ENCODE measurements around the gene KLKB1.
"Not testable (repeated sequence)": the region's sequence is repeated elsewhere in the genome, so short reads cannot be mapped to it uniquely, and the experiment has no call there.

The KLKB1 gene

GRCh38 chr4:186272699-186273391 is 45.5 kb downstream of the KLKB1 start:
- Histone ChIP-seq H3K4ac (ENCODE audit: low read depth, low read length) (no peak overlapping the region), H3K79me2 (ENCODE audit: control insufficient read depth, insufficient read depth, low read length, poor library complexity) (no peaks in the 10 kb centered on the region), H3K4me1 (ENCODE audit: control insufficient read depth in 1 of 2, insufficient read depth in 2 of 2, low read length in 2 of 2) (no peaks in the 10 kb centered on the region), H3K79me1 (ENCODE audit: low read length) (no peaks in the 10 kb centered on the region), H3K4me3 (ENCODE audit: low read depth, low read length) (no peak overlapping the region), H2BK5ac (ENCODE audit: low read depth, low read length, poor library complexity) (no peak overlapping the region), H3K9me3 (ENCODE audit: insufficient read depth, low read depth, low read length) (no peaks in the 10 kb centered on the region), H3K4me2 (ENCODE audit: low read length) (no peak overlapping the region), H4K8ac (ENCODE audit: low read depth, low read length) (no peak overlapping the region), H2AK5ac (ENCODE audit: low read length) (no peak overlapping the region), H3K27ac (ENCODE audit: low read depth, low read length) (no peak overlapping the region), H2BK120ac (ENCODE audit: insufficient read depth, low read length, poor library complexity) (no peak overlapping the region), H4K12ac (ENCODE audit: low read depth, low read length) (no peak overlapping the region), H3K14ac (ENCODE audit: low read length) (no peak overlapping the region), H2BK12ac (ENCODE audit: low read length) (no peak overlapping the region), H4K91ac (ENCODE audit: low read depth, low read length) (no peak overlapping the region), H3K27me3 (ENCODE audit: insufficient read depth, low read length) (no peaks in the 10 kb centered on the region), H3K18ac (ENCODE audit: low read length) (no peak overlapping the region), H3K23ac (ENCODE audit: low read length) (no peak overlapping the region), H2AFZ (ENCODE audit: insufficient read depth, low read length, poor library complexity) (no peak overlapping the region), H3K36me3 (ENCODE audit: control insufficient read depth in 1 of 2, insufficient read depth in 2 of 2, low read length in 2 of 2) (no peaks in the 10 kb centered on the region), H3K9ac (ENCODE audit: low read length) (no peak overlapping the region)
- WGBS (ENCODE audit: extremely low coverage, insufficient coverage, insufficient read length), result no CpG with 5 or more reads among the region's 4 CpGs
- no peak for DNase-seq

- H2BK12ac ChIP-seq (ENCODE audit: low read length); H4K12ac ChIP-seq (ENCODE audit: low read depth, low read length); H3K4me1 ChIP-seq (ENCODE audit: control insufficient read depth in 1 of 2, insufficient read depth in 2 of 2, low read length in 2 of 2); H4K91ac ChIP-seq (ENCODE audit: low read depth, low read length); H3K79me2 ChIP-seq (ENCODE audit: control insufficient read depth, insufficient read depth, low read length, poor library complexity); H3K18ac ChIP-seq (ENCODE audit: low read length); H2AFZ ChIP-seq (ENCODE audit: insufficient read depth, low read length, poor library complexity); H3K4me2 ChIP-seq (ENCODE audit: low read length); H2AK5ac ChIP-seq (ENCODE audit: low read length); H3K23ac ChIP-seq (ENCODE audit: low read length); H3K4ac ChIP-seq (ENCODE audit: low read depth, low read length); H3K9me3 ChIP-seq (ENCODE audit: insufficient read depth, low read depth, low read length); H3K27ac ChIP-seq (ENCODE audit: low read depth, low read length); H3K4me3 ChIP-seq (ENCODE audit: low read depth, low read length); H2BK120ac ChIP-seq (ENCODE audit: insufficient read depth, low read length, poor library complexity); H3K14ac ChIP-seq (ENCODE audit: low read length); H3K9ac ChIP-seq (ENCODE audit: low read length); H2BK5ac ChIP-seq (ENCODE audit: low read depth, low read length, poor library complexity); DNase-seq; H3K27me3 ChIP-seq (ENCODE audit: insufficient read depth, low read length); H3K36me3 ChIP-seq (ENCODE audit: control insufficient read depth in 1 of 2, insufficient read depth in 2 of 2, low read length in 2 of 2); H4K8ac ChIP-seq (ENCODE audit: low read depth, low read length); H3K79me1 ChIP-seq (ENCODE audit: low read length): not testable (repeated sequence)
- WGBS (ENCODE audit: extremely low coverage, insufficient coverage, insufficient read length), result no CpG with 5 or more reads among the region's 5 CpGs
Observed at GRCh38 chr4:186273392-186273789, 46.1 kb downstream of the KLKB1 start.

- Histone ChIP-seq H4K12ac (ENCODE audit: low read depth, low read length) (no peak overlapping the region), H2BK12ac (ENCODE audit: low read length) (no peak overlapping the region), H3K18ac (ENCODE audit: low read length) (no peak overlapping the region), H4K91ac (ENCODE audit: low read depth, low read length) (no peak overlapping the region), H3K27me3 (ENCODE audit: insufficient read depth, low read length) (no peaks in the 10 kb centered on the region), H3K27ac (ENCODE audit: low read depth, low read length) (no peak overlapping the region), H3K14ac (ENCODE audit: low read length) (no peak overlapping the region), H3K9me3 (ENCODE audit: insufficient read depth, low read depth, low read length) (peaks cover 2% of the 10 kb centered on the region), H2BK5ac (ENCODE audit: low read depth, low read length, poor library complexity) (no peak overlapping the region), H2AK5ac (ENCODE audit: low read length) (no peak overlapping the region), H3K4me2 (ENCODE audit: low read length) (no peak overlapping the region), H3K23ac (ENCODE audit: low read length) (no peak overlapping the region), H3K4ac (ENCODE audit: low read depth, low read length) (no peak overlapping the region), H3K9ac (ENCODE audit: low read length) (no peak overlapping the region), H3K79me2 (ENCODE audit: control insufficient read depth, insufficient read depth, low read length, poor library complexity) (no peaks in the 10 kb centered on the region), H2AFZ (ENCODE audit: insufficient read depth, low read length, poor library complexity) (no peak overlapping the region), H3K4me1 (ENCODE audit: control insufficient read depth in 1 of 2, insufficient read depth in 2 of 2, low read length in 2 of 2) (no peaks in the 10 kb centered on the region), H3K79me1 (ENCODE audit: low read length) (no peaks in the 10 kb centered on the region), H3K4me3 (ENCODE audit: low read depth, low read length) (no peak overlapping the region), H4K8ac (ENCODE audit: low read depth, low read length) (no peak overlapping the region), H2BK120ac (ENCODE audit: insufficient read depth, low read length, poor library complexity) (no peak overlapping the region), H3K36me3 (ENCODE audit: control insufficient read depth in 1 of 2, insufficient read depth in 2 of 2, low read length in 2 of 2) (no peaks in the 10 kb centered on the region)
- WGBS (ENCODE audit: extremely low coverage, insufficient coverage, insufficient read length), result no CpG with 5 or more reads among the region's 5 CpGs
- DNase-seq, result no peak
Observed at GRCh38 chr4:186283311-186283710, 56.0 kb downstream of the KLKB1 start.

- Histone ChIP-seq H3K14ac (ENCODE audit: low read length) (no peak overlapping the region), H3K4me3 (ENCODE audit: low read depth, low read length) (no peak overlapping the region), H4K91ac (ENCODE audit: low read depth, low read length) (no peak overlapping the region), H2BK12ac (ENCODE audit: low read length) (no peak overlapping the region), H3K9ac (ENCODE audit: low read length) (no peak overlapping the region), H4K12ac (ENCODE audit: low read depth, low read length) (no peak overlapping the region), H3K9me3 (ENCODE audit: insufficient read depth, low read depth, low read length) (peaks cover 2% of the 10 kb centered on the region), H2BK120ac (ENCODE audit: insufficient read depth, low read length, poor library complexity) (no peak overlapping the region), H3K36me3 (ENCODE audit: control insufficient read depth in 1 of 2, insufficient read depth in 2 of 2, low read length in 2 of 2) (no peaks in the 10 kb centered on the region), H3K4me2 (ENCODE audit: low read length) (no peak overlapping the region), H2AK5ac (ENCODE audit: low read length) (no peak overlapping the region), H3K4ac (ENCODE audit: low read depth, low read length) (no peak overlapping the region), H3K79me1 (ENCODE audit: low read length) (no peaks in the 10 kb centered on the region), H3K18ac (ENCODE audit: low read length) (no peak overlapping the region), H2AFZ (ENCODE audit: insufficient read depth, low read length, poor library complexity) (no peak overlapping the region), H4K8ac (ENCODE audit: low read depth, low read length) (no peak overlapping the region), H3K79me2 (ENCODE audit: control insufficient read depth, insufficient read depth, low read length, poor library complexity) (no peaks in the 10 kb centered on the region), H2BK5ac (ENCODE audit: low read depth, low read length, poor library complexity) (no peak overlapping the region), H3K23ac (ENCODE audit: low read length) (no peak overlapping the region), H3K27ac (ENCODE audit: low read depth, low read length) (no peak overlapping the region), H3K4me1 (ENCODE audit: control insufficient read depth in 1 of 2, insufficient read depth in 2 of 2, low read length in 2 of 2) (no peaks in the 10 kb centered on the region), H3K27me3 (ENCODE audit: insufficient read depth, low read length) (no peaks in the 10 kb centered on the region)
- 100% methylated on average over 2 of the region's 12 CpGs for WGBS (ENCODE audit: extremely low coverage, insufficient coverage, insufficient read length)
- no peak for DNase-seq
Observed at GRCh38 chr4:186285147-186285546, 57.8 kb downstream of the KLKB1 start.

All from trophoblast cell (in vitro differentiated cells and primary cell).